CD14-positive monocyte (primary cell): ENCODE data around the gene ADD2. TPM values are rescaled to one million over a fixed set of nuclear protein-coding genes. Genes with fewer than 3 reads are reported as not detected.
A peak's percentile ranks its signal among the peaks of the same experiment; 100 is the strongest.

Experiments
- DNase-seq, 3 donors: peaks; one replicate each; pipeline ENCODE4 v3.0.0-alpha.2; 2011 to 2022
- H2AFZ ChIP-seq: 2 replicates; pipeline ENCODE4 v1.6.0; 2012; ENCODE audit warnings: mild to moderate bottlenecking, low read depth, low read length, inconsistent platforms; ENCODE audit not compliant: insufficient read depth, poor library complexity, severe bottlenecking
- H3K27ac ChIP-seq, 2 donors: 1 replicate in 1 of 2; 2 replicates in 1 of 2; pipeline ENCODE4 v1.5.1; 2012 to 2013; ENCODE audit warnings: low read length in 2 of 2, control low read depth in 1 of 2, inconsistent platforms in 1 of 2, low read depth in 1 of 2, mild to moderate bottlenecking in 1 of 2
- H3K27me3 ChIP-seq, 2 donors: one replicate each; pipeline versions ENCODE4 v1.6.0 to v1.6.1; 2011 to 2013; ENCODE audit warnings: low read length in 2 of 2; ENCODE audit not compliant: control insufficient read depth in 2 of 2, insufficient read depth in 2 of 2
- H3K36me3 ChIP-seq, 2 donors: replicated peaks in 1 of 2; 1 replicate in 1 of 2; 2 replicates in 1 of 2; pipeline versions ENCODE4 v1.5.1 to v1.6.1; 2012 to 2013; ENCODE audit warnings: low read length in 2 of 2, control low read depth in 1 of 2, inconsistent platforms in 1 of 2, mild to moderate bottlenecking in 1 of 2; ENCODE audit not compliant: insufficient read depth in 2 of 2, control insufficient read depth in 1 of 2
- H3K4me1 ChIP-seq, 2 donors: 1 replicate in 1 of 2; 2 replicates in 1 of 2; pipeline versions ENCODE4 v1.5.1 to v1.6.1; 2012 to 2013; ENCODE audit warnings: low read length in 2 of 2, control low read depth in 1 of 2, inconsistent platforms in 1 of 2, mild to moderate bottlenecking in 1 of 2, moderate library complexity in 1 of 2; ENCODE audit not compliant: insufficient read depth in 2 of 2, control insufficient read depth in 1 of 2
- H3K4me2 ChIP-seq: replicated peaks from 2 replicates; pipeline ENCODE3; 2012; ENCODE audit warnings: low read length, moderate library complexity, mild to moderate bottlenecking; ENCODE audit not compliant: poor library complexity, severe bottlenecking; ENCODE audit errors: extremely low read depth
- H3K4me3 ChIP-seq, 3 experiments: fragments of 200-600 bp in 1 of 3; sonication (generic) in 1 of 3; replicated peaks in 1 of 3; 1 replicate in 2 of 3; 2 replicates in 1 of 3; pipeline ENCODE4 v1.5.1; 2011 to 2013; ENCODE audit warnings: low read length in 3 of 3, mild to moderate bottlenecking in 3 of 3, control low read depth in 2 of 3, low read depth in 2 of 3, inconsistent platforms in 1 of 3, moderate library complexity in 1 of 3
- H3K79me2 ChIP-seq: 2 replicates; pipeline ENCODE4 v1.6.0; 2012; ENCODE audit warnings: mild to moderate bottlenecking, control low read depth, inconsistent platforms, low read length, moderate library complexity; ENCODE audit not compliant: insufficient read depth
- H3K9ac ChIP-seq: 2 replicates; pipeline ENCODE4 v1.6.0; 2017; ENCODE audit warnings: low read length, mild to moderate bottlenecking; ENCODE audit not compliant: insufficient read depth, poor library complexity, severe bottlenecking
- H3K9me3 ChIP-seq, 2 donors: replicated peaks in 1 of 2; 1 replicate in 1 of 2; 2 replicates in 1 of 2; pipeline versions ENCODE4 v1.5.1 to v1.6.1; 2012 to 2013; ENCODE audit warnings: low read length in 2 of 2, control low read depth in 1 of 2; ENCODE audit not compliant: control insufficient read depth in 1 of 2, insufficient read depth in 1 of 2
- H4K20me1 ChIP-seq: 2 replicates; pipeline ENCODE4 v1.6.0; 2012; ENCODE audit warnings: mild to moderate bottlenecking, low read length, control low read depth, moderate library complexity; ENCODE audit not compliant: insufficient read depth
- H3K27ac Mint-ChIP-seq, 7 donors: one replicate each; pipeline ENCODE4 v1.8.0; 2020; ENCODE audit warnings: mild to moderate bottlenecking in 7 of 7, mixed read lengths in 7 of 7, moderate library complexity in 6 of 7, inconsistent platforms in 2 of 7
- H3K27me3 Mint-ChIP-seq, 3 donors: one replicate each; pipeline ENCODE4 v1.8.0; 2021 to 2022; ENCODE audit warnings: low read depth in 3 of 3, mild to moderate bottlenecking in 3 of 3, mixed read lengths in 3 of 3, moderate library complexity in 3 of 3, inconsistent platforms in 1 of 3
- H3K36me3 Mint-ChIP-seq, 2 donors: one replicate each; pipeline ENCODE4 v1.8.0; 2020; ENCODE audit warnings: mixed read lengths in 2 of 2, inconsistent platforms in 1 of 2, mild to moderate bottlenecking in 1 of 2
- H3K4me1 Mint-ChIP-seq: one replicate; pipeline ENCODE4 v1.8.0; 2020; ENCODE audit warnings: mild to moderate bottlenecking, mixed read lengths
- H3K4me3 Mint-ChIP-seq, 2 donors: one replicate each; pipeline ENCODE4 v1.8.0; 2020; ENCODE audit warnings: mild to moderate bottlenecking in 2 of 2, mixed read lengths in 2 of 2, moderate library complexity in 1 of 2
- H3K9me3 Mint-ChIP-seq, 7 donors: one replicate each; pipeline ENCODE4 v1.8.0; 2020 to 2022; ENCODE audit warnings: mixed read lengths in 7 of 7, mild to moderate bottlenecking in 6 of 7, moderate library complexity in 6 of 7, inconsistent platforms in 2 of 7
- WGBS: methylation state at CpG from one replicate; pipeline ENCODE4 v1.1.5; 2013; ENCODE audit warnings: missing lambda C conversion rate; ENCODE audit not compliant: insufficient coverage; 5-methylcytosine and 5-hydroxymethylcytosine counted together
- intact Hi-C, 2 donors: fragments of 100-400 bp; cut with micrococcal nuclease; formaldehyde crosslinking; loops; one replicate each; pipeline versions ENCODE4 v1.15.0 to v1.15.1; 2023
- polyA plus RNA-seq, 3 donors: library from polyadenylated mRNA; depleted of rRNA in 1 of 3; unstranded in 2 of 3; stranded (reverse) in 1 of 3; fragments of 300-500 nt in 2 of 3; fragments of >200 nt in 1 of 3; fragmentation: Illumina TruSeq in 2 of 3; gene quantifications; 1 replicate in 2 of 3; 2 replicates in 1 of 3; pipeline ENCODE4 v1.2.3, GENCODE V29; 2012 to 2021
- TF ChIP-seq, protein P1 (sequence below): fragments of 200-600 bp; IDR thresholded peaks from one replicate; pipeline ENCODE4 v1.8.0; 2022; ENCODE audit warnings: antibody characterized with exemption, mild to moderate bottlenecking

ADD2 gene
- polyA plus RNA-seq, 3 donors = 0.18 to 0.56 (median 0.26) TPM

DNA sequence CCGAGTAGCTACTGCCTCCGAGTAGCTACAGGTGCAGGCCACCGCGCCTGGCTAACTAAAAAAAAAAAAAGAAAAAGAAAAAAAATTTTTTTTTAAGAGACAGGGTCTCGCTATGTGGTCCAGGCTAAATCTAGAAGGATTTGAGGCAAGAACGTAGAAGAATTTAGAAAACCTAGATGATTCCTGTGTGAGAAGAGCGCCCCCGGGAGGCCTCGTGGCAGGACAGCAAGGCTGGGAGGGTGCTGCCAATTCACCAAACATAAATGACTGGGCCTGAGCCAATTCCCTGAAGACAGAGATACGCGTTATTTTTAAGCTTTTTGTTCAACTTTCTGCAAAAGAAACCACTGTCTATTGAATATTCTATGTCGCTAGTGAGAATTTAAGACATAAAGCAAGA, 124.3 kb downstream of the ADD2 start:
- DNase-seq = no peak

DNA sequence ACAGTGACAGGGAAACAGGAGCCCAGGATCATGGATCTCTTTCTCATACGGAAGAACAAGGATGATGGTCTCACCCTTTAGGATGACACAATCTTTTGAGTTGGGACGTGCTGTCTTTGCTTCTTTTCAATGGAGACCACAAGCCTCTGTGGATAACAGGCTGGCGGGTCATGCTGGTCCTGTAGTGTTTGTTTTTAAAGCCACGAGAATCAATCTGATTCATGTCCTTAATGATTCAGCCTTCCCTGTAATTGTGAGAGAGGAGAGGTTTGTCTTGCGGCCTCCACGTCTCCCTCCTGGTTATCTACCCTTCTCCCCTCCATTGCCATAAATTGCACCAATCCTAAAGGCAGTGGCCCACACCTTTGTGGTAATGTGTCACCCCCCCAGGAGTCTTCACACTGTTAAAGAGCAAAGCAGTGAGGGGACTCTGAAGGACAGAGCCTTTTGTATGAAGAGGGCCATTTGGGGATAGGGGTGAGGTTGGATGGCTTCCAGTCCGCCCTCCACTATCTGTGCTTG, 126.7 kb downstream of the ADD2 start:
- H3K27me3 Mint-ChIP-seq = peaks cover 2 to 7% (median 6%) of the 10 kb centered on the region in 3 donors
- DNase-seq = no peak
- H3K36me3 Mint-ChIP-seq = no peaks in the 10 kb centered on the region
- no peak overlapping the region for H2AFZ ChIP-seq
- H3K4me3 Mint-ChIP-seq = no peak overlapping the region
- peak overlapping the region in 2 of 7 donors; percentile 4 to 14 for H3K27ac Mint-ChIP-seq
- H3K4me1 ChIP-seq = no peaks in the 10 kb centered on the region
- no peak overlapping the region for H3K9ac ChIP-seq
- H3K4me1 Mint-ChIP-seq = no peaks in the 10 kb centered on the region
- H3K36me3 ChIP-seq = no peaks in the 10 kb centered on the region
- TF ChIP-seq, protein P1, sequence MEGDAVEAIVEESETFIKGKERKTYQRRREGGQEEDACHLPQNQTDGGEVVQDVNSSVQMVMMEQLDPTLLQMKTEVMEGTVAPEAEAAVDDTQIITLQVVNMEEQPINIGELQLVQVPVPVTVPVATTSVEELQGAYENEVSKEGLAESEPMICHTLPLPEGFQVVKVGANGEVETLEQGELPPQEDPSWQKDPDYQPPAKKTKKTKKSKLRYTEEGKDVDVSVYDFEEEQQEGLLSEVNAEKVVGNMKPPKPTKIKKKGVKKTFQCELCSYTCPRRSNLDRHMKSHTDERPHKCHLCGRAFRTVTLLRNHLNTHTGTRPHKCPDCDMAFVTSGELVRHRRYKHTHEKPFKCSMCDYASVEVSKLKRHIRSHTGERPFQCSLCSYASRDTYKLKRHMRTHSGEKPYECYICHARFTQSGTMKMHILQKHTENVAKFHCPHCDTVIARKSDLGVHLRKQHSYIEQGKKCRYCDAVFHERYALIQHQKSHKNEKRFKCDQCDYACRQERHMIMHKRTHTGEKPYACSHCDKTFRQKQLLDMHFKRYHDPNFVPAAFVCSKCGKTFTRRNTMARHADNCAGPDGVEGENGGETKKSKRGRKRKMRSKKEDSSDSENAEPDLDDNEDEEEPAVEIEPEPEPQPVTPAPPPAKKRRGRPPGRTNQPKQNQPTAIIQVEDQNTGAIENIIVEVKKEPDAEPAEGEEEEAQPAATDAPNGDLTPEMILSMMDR = no peak
- no peaks in the 10 kb centered on the region for H4K20me1 ChIP-seq
- H3K4me2 ChIP-seq = no peak overlapping the region
- no peaks in the 10 kb centered on the region for H3K9me3 ChIP-seq
- WGBS = 87% methylated on average over 3 of the region's 7 CpGs
- no peak overlapping the region for H3K27ac ChIP-seq
- no peaks in the 10 kb centered on the region for H3K79me2 ChIP-seq
- H3K4me3 ChIP-seq = no peak overlapping the region
- intact Hi-C loops = no loop called here
- H3K9me3 Mint-ChIP-seq = peaks cover 0 to 4% (median 0%) of the 10 kb centered on the region in 7 donors
- H3K27me3 ChIP-seq = no peaks in the 10 kb centered on the region

More for the DNA sequence above, 124.3 kb downstream of the ADD2 start:
- Histone ChIP-seq H3K4me1 (peaks cover 3 to 8% of the 10 kb centered on the region in 2 donors), H3K9me3 (no peaks in the 10 kb centered on the region), H3K9ac (no peak overlapping the region), H3K79me2 (no peaks in the 10 kb centered on the region), H3K4me2 (no peak overlapping the region), H3K36me3 (no peaks in the 10 kb centered on the region), H2AFZ (no peak overlapping the region), H3K27ac (no peak overlapping the region), H4K20me1 (no peaks in the 10 kb centered on the region), H3K27me3 (no peaks in the 10 kb centered on the region), H3K4me3 (no peak overlapping the region)
- peaks cover 6% of the 10 kb centered on the region for H3K4me1 Mint-ChIP-seq
- no peak overlapping the region for H3K4me3 Mint-ChIP-seq
- 78% methylated on average over 6 of the region's 12 CpGs for WGBS
- H3K36me3 Mint-ChIP-seq = no peaks in the 10 kb centered on the region
- intact Hi-C loops = no loop called here
- H3K27me3 Mint-ChIP-seq = peaks cover 2 to 7% (median 3%) of the 10 kb centered on the region in 3 donors
- H3K27ac Mint-ChIP-seq = no peak overlapping the region
- TF ChIP-seq, protein P1 = peak; percentile 33
- peaks cover 0 to 4% (median 0%) of the 10 kb centered on the region in 7 donors for H3K9me3 Mint-ChIP-seq
